Measurements from ENCODE around the gene COL6A1. TPM values are rescaled to one million over a fixed set of nuclear protein-coding genes. Genes with fewer than 3 reads are reported as not detected.

The COL6A1 gene
- total and polyA plus RNA-seq, 2 of the 4 experiments (the other 2 are of a cell fraction): 173 to 1,578 TPM

DNA sequence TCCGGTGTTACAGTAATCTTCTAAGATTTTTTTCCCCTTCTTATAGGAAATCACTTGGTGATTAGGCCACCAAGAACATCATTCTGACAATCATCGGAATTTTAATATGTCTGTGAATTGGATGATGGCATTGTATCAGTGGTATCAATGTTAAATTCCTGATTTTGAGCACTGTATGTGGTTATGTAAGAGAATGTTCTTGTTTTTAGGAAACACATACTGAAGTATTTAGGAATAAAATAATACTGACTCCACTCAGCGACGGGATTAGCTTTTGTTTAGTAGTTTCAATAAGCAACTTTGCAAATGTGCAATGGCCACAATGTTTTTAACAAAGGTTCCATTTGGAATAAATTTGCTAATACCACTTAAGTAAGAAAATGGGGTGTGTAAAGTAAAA, 30.6 kb downstream of the COL6A1 start:
- in situ Hi-C loops (cut with MboI; ENCODE audit: low sequenced_read_pairs) (no loop called here), intact Hi-C loops (cut with micrococcal nuclease) (no loop called here), dilution Hi-C loops (cut with HindIII; ENCODE audit: low sequenced_read_pairs, unreplicated experiment) (no loop called here)
- no peaks in the 10 kb centered on the region for H4K20me1 ChIP-seq (ENCODE audit: insufficient read depth, low read length)
- H3K14ac ChIP-seq (replicated peaks; ENCODE audit: low read depth, low read length): no peak overlapping the region
- WGBS, 2 experiments (ENCODE audit: extremely low coverage in 2 of 2, insufficient read length in 1 of 2): no CpG with 5 or more reads among the region's 4 CpGs
- H2AFZ ChIP-seq (replicated peaks; ENCODE audit: low read length, poor library complexity): no peak overlapping the region
- H3K9me1 ChIP-seq (ENCODE audit: insufficient read depth, low read length): no peaks in the 10 kb centered on the region
- H3K36me3 ChIP-seq (ENCODE audit: control insufficient read depth, insufficient read depth, low read length): no peaks in the 10 kb centered on the region
- no peak overlapping the region for H2BK5ac ChIP-seq (ENCODE audit: low read depth, low read length, poor library complexity, severe bottlenecking)
- H3K18ac ChIP-seq (ENCODE audit: low read depth, low read length): no peak overlapping the region
- no peak overlapping the region for H2AK5ac ChIP-seq (ENCODE audit: low read depth, low read length)
- ChIA-PET CTCF (interaction anchor here (1.0 kb wide), 1 partner anchor 13 kb away, joined by 3 read pairs; no protein-coding TSS in a partner anchor), POLR2A (ENCODE audit: unreplicated experiment) (no interaction called here)
- peaks cover 6% of the 10 kb centered on the region; the same call in 1 of the 2 replicates for H3K9me3 ChIP-seq (ENCODE audit: control insufficient read depth, insufficient read depth, low read length)
- H3K56ac ChIP-seq (ENCODE audit: extremely low read depth, insufficient read depth, low read length): no peak overlapping the region
- no TSS peak for BruUV-seq (replicated peaks)
- H3K79me1 ChIP-seq (ENCODE audit: low read depth in 1 of 2, low read length in 2 of 2): no peaks in the 10 kb centered on the region
- no peak overlapping the region for H4K91ac ChIP-seq (ENCODE audit: insufficient read depth, low read depth, low read length)
- TF ChIP-seq CEBPB (IDR thresholded peaks at IDR 0.05; ENCODE audit: low read depth, low read length) (no peak), FOS (IDR thresholded peaks at IDR 0.05; ENCODE audit: low read depth, low read length) (no peak), MAZ (IDR thresholded peaks at IDR 0.05; ENCODE audit: borderline replicate concordance, low read depth, low read length) (no peak), RFX5 (IDR thresholded peaks at IDR 0.05; ENCODE audit: low read depth, low read length) (no peak), POLR2A (IDR thresholded peaks at IDR 0.05; ENCODE audit: low read depth, low read length) (no peak), SMC3 (IDR thresholded peaks at IDR 0.05; ENCODE audit: low read depth, low read length) (no peak), MAFK (IDR thresholded peaks at IDR 0.05; ENCODE audit: low read depth, low read length) (no peak), BHLHE40 (IDR thresholded peaks at IDR 0.05; ENCODE audit: low read depth, low read length) (no peak), CHD1 (IDR thresholded peaks at IDR 0.05; ENCODE audit: low read depth, low read length) (no peak), MXI1 (IDR thresholded peaks at IDR 0.05; ENCODE audit: borderline replicate concordance, low read depth, low read length) (no peak), NFE2L2 (IDR thresholded peaks at IDR 0.05; ENCODE audit: low read depth, low read length) (no peak), RCOR1 (IDR thresholded peaks at IDR 0.05; ENCODE audit: insufficient replicate concordance, low read length) (no peak), RAD21 (IDR thresholded peaks at IDR 0.05; ENCODE audit: low read length) (no peak)
- TF ChIP-seq, protein P1, sequence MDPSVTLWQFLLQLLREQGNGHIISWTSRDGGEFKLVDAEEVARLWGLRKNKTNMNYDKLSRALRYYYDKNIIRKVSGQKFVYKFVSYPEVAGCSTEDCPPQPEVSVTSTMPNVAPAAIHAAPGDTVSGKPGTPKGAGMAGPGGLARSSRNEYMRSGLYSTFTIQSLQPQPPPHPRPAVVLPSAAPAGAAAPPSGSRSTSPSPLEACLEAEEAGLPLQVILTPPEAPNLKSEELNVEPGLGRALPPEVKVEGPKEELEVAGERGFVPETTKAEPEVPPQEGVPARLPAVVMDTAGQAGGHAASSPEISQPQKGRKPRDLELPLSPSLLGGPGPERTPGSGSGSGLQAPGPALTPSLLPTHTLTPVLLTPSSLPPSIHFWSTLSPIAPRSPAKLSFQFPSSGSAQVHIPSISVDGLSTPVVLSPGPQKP (IDR thresholded peaks at IDR 0.05; ENCODE audit: borderline replicate concordance, low read depth, low read length): no peak
- TF ChIP-seq, protein P2, sequence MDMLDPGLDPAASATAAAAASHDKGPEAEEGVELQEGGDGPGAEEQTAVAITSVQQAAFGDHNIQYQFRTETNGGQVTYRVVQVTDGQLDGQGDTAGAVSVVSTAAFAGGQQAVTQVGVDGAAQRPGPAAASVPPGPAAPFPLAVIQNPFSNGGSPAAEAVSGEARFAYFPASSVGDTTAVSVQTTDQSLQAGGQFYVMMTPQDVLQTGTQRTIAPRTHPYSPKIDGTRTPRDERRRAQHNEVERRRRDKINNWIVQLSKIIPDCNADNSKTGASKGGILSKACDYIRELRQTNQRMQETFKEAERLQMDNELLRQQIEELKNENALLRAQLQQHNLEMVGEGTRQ (IDR thresholded peaks at IDR 0.05; ENCODE audit: low read depth, low read length): no peak
- TF ChIP-seq, protein P3, sequence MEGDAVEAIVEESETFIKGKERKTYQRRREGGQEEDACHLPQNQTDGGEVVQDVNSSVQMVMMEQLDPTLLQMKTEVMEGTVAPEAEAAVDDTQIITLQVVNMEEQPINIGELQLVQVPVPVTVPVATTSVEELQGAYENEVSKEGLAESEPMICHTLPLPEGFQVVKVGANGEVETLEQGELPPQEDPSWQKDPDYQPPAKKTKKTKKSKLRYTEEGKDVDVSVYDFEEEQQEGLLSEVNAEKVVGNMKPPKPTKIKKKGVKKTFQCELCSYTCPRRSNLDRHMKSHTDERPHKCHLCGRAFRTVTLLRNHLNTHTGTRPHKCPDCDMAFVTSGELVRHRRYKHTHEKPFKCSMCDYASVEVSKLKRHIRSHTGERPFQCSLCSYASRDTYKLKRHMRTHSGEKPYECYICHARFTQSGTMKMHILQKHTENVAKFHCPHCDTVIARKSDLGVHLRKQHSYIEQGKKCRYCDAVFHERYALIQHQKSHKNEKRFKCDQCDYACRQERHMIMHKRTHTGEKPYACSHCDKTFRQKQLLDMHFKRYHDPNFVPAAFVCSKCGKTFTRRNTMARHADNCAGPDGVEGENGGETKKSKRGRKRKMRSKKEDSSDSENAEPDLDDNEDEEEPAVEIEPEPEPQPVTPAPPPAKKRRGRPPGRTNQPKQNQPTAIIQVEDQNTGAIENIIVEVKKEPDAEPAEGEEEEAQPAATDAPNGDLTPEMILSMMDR (conservative IDR thresholded peaks at IDR 0.05; ENCODE audit: low read depth, low read length): no peak
- no peak overlapping the region for H3K4ac ChIP-seq (ENCODE audit: low read depth, low read length)
- H2BK120ac ChIP-seq (ENCODE audit: low read depth, low read length): no peak overlapping the region
- H3K9ac ChIP-seq (ENCODE audit: low read depth, low read length): no peak overlapping the region
- H2BK20ac ChIP-seq (ENCODE audit: low read depth, low read length): no peak overlapping the region
- no peak overlapping the region for H4K8ac ChIP-seq (ENCODE audit: low read depth in 2 of 2, low read length in 2 of 2)
- no peak overlapping the region for H3K4me3 ChIP-seq (ENCODE audit: insufficient read depth, low read depth, low read length)
- no peak overlapping the region for H3K4me2 ChIP-seq (ENCODE audit: low read depth, low read length)
- H3K4me1 ChIP-seq (ENCODE audit: control insufficient read depth, insufficient read depth, low read length): no peaks in the 10 kb centered on the region
- H4K5ac ChIP-seq (ENCODE audit: low read depth, low read length): no peak overlapping the region
- H3K27ac ChIP-seq (ENCODE audit: insufficient read depth, low read length): no peak overlapping the region
- no peak overlapping the region for H2AK9ac ChIP-seq (replicated peaks; ENCODE audit: low read depth, low read length, poor library complexity)
- no peaks in the 10 kb centered on the region; the same call in 1 of the 2 replicates for H3K27me3 ChIP-seq (ENCODE audit: control insufficient read depth, insufficient read depth, low read length)
- DNase-seq (no peak), ATAC-seq (ENCODE audit: low read depth) (no peak)
- no peak overlapping the region for H3K23ac ChIP-seq (ENCODE audit: low read depth, low read length)
- H2BK15ac ChIP-seq (ENCODE audit: low read depth, low read length): no peak overlapping the region

Data from IMR-90 (cell line).